ENCODE measurements around the gene FOXP1.

FOXP1 gene

DNA sequence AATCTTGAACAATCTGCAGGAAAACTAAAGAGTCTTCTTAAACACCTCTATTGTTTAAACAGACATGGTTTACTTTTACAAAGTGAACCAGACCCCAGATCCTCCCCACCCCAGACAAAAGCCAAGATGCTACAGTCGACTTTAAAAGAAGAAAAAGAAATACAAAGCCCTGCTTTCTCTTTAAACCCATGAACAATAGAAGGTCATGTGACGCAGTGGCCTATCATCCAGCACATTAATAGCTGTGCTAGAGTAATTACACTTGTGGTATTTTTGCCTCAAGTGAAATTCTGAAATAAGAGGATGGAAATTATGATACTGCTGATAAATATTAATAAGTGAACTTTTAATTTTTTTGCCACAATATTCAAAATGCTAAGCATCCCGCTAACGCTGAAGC lies 613.4 kb downstream of the FOXP1 start:
- DNase-seq (ENCODE audit: low read depth), result no peak

- DNase-seq (ENCODE audit: low read depth), result no peak
Observed at GRCh38 chr3:70963431-70964275, 619.9 kb downstream of the FOXP1 start.

- DNase-seq (ENCODE audit: low read depth), result no peak
Observed at GRCh38 chr3:70959506-70960291, 623.8 kb downstream of the FOXP1 start.

- DNase-seq (ENCODE audit: low read depth), result no peak
Observed at GRCh38 chr3:70952033-70952747, 631.3 kb downstream of the FOXP1 start.

DNA sequence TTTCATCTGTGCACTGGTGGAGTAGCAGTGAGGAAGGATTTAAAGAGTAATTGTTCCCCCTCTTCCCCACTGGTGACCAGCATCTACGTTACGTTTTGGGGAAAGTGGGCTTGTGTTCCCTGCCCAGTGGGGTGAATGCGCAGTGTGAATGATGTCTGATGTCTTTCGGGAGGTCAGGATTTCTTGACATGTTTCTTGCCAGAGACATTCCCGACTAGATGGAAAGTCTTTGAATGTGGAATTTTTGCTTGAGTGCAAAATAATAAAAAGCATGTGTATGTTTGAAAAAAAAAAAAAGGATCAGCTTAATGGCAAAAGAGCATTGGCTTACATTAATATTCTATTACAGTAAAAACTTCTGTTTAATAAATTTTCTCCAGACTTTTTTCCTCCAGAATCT lies 632.2 kb downstream of the FOXP1 start:
- DNase-seq (ENCODE audit: low read depth), result no peak

DNA sequence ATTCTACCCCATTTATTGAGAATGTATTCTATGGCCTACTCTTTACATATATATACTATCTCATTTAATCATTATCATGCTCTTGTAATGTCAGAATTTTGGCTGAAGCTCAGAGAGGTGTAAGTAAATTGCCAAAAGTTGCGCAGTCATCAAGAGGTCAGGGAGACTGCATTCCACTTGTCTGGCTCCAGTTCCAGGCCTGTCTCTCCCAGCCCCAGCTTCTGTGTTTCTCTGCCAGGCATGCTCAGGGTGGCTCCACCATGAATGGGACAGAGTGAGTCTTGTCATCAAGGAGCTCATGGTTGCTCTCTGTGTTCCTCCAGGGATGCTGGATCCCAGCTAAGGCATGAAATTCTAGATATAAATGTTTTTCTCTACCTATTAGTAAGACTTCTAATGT lies 635.9 kb downstream of the FOXP1 start:
- DNase-seq (ENCODE audit: low read depth), result no peak

- DNase-seq (ENCODE audit: low read depth), result no peak
Observed at GRCh38 chr3:70943886-70944285, 639.6 kb downstream of the FOXP1 start.

DNA sequence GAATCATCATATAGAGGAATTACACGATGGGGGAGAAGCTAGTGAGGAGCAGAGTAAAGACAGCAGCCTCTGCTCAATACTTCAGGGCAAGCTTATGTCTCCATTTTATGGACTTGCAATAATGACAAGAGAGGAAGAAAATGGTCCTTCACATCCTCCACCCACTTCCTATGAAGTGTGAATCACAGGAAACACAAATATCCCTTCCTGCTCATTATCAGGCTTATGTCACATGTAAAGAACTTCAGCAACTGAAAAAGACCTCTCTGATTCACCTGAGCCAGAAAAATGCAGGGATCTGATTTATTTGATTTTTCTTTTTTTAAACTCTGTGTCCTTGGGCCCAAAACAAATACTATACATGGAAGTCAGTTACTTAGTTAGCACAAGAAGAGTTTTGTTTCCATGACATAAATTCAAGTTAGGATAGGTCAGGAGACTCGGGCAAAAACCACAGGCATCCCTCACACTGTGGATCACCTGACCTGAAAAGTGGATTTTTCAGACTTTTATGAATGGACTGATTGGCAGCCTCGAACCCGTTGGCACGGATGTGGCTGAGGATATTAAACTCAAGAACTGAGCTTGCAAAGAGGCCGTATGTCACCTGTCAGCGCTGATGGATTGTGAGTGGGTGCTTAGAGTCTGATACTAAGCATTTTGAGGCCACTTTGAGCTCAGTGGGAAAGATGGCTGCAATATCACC lies 650.3 kb downstream of the FOXP1 start:
- DNase-seq (ENCODE audit: low read depth), result no peak

- DNase-seq (ENCODE audit: low read depth), result no peak
Observed at GRCh38 chr3:70930066-70930465, 653.5 kb downstream of the FOXP1 start.

DNA sequence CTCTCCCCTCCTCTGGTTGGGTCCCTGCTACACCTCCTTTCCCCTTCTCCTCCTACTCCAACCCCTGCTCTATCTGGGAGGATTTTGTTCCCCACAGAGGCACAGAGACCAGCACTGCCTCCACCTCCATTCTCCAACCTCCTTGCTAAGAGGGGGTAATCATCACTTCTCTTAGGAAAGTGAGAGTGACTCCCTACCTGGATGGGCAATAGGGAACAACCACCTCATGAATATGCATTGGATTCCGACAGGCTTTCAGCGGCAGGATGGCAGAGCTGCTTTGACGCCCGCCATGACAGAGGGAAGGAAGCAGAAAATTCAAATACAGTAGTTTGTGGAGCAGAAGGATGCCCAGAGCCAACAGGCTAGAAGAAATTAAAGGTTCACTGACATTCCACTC lies 656.3 kb downstream of the FOXP1 start:
- DNase-seq (ENCODE audit: low read depth), result no peak

GRCh38 chr3:70926835-70927234 lies 656.7 kb downstream of the FOXP1 start:
- no peak for DNase-seq (ENCODE audit: low read depth)

GRCh38 chr3:70919661-70920060 lies 663.9 kb downstream of the FOXP1 start:
- no peak for DNase-seq (ENCODE audit: low read depth)

DNA sequence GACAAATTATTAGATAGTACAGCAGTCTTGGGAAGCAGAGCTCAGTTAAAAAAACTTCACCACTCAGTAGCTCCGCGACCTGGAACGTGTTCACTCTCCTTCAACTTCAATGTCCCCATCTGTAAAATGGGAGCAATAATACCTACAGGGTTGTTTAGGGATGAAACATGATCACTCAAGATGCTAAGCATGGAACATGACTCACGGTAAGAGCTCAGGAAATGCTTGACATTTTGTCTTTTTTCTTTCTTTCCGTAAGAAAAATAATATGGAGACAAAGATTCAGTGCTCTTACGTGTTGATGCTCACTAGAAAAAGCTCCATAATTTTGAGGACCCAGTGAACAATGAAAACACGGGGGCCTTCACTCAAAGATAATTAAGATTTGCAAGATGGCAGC lies 664.4 kb downstream of the FOXP1 start:
- DNase-seq (ENCODE audit: low read depth), result no peak

- DNase-seq (ENCODE audit: low read depth), result no peak
Observed at GRCh38 chr3:70916375-70917055, 667.0 kb downstream of the FOXP1 start.

DNA sequence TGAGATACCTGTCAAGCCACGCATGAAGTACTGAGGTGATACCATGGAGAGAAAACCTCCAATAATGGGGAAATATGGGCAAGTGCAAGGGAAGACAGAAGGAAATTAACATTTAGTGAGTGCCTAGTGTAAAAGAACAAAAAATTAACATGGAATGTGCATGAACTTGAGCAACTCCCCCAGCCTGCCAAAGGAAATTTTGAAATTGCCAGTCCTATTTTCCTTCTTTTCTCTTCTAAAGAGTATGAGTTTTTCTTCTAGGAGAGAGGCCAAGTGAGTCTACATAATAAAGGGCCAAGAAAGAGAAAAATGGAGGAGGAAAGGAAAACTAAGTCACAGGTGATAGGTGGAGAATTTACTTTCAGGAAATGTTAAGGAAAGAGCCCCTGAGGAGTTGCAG lies 668.7 kb downstream of the FOXP1 start:
- no peak for DNase-seq (ENCODE audit: low read depth)

- no peak for DNase-seq (ENCODE audit: low read depth)
Observed at GRCh38 chr3:70911719-70912118, 671.8 kb downstream of the FOXP1 start.

DNA sequence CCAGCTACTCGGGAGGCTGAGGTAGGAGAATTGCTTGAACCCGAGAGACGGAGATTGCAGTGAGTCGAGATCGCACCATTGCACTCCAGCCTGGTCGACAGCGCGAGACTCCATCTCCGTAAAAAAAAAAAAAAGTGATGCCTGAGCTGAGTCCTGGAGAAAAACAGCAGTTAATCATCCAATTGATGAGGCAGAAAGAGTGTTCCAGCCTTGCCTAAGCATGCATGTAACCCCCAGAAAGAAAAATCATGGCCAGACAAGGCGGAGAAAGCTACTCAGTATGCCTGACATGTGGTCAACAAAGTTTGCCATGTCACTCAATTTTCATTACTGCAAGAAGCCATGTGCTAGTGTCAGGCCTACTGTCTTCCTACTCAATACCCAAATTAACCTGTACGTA lies 678.0 kb downstream of the FOXP1 start:
- no peak for DNase-seq (ENCODE audit: low read depth)

Measured in stimulated activated CD8-positive, alpha-beta memory T cell treated with anti-CD3 and anti-CD28 coated beads, Interleukin-12 subunit alpha, Interleukin-12 subunit beta, amount 100 ng/mL, for 4 hours (primary cell).